Uterus (tissue), 4 donors: ENCODE results near the gene DMKN. TPM values are rescaled to one million over a fixed set of nuclear protein-coding genes. Genes with fewer than 3 reads are reported as not detected.

ENCODE experiments used
- DNase-seq, 2 donors: peaks; one replicate each; pipeline ENCODE4 v3.0.0-alpha.2; 2019 to 2020
- H3K27ac ChIP-seq, 2 donors: fragments of 200-600 bp; sonication (generic); 1 replicate in 1 of 2; 2 replicates in 1 of 2; pipeline ENCODE4 v1.5.1; 2016 to 2018
- H3K27me3 ChIP-seq, 2 donors: fragments of 200-600 bp; sonication (generic); one replicate each; pipeline ENCODE4 v1.5.1; 2018 to 2019; ENCODE audit warnings: control low read depth in 1 of 2
- H3K36me3 ChIP-seq, 2 donors: fragments of 200-600 bp; sonication (generic); one replicate each; pipeline ENCODE4 v1.5.1; 2019; ENCODE audit warnings: control low read depth in 1 of 2
- H3K4me1 ChIP-seq, 2 donors: fragments of 200-600 bp; sonication (generic); one replicate each; pipeline ENCODE4 v1.5.1; 2018 to 2019; ENCODE audit warnings: control low read depth in 1 of 2
- H3K4me3 ChIP-seq, 2 donors: fragments of 200-600 bp; sonication (generic); 1 replicate in 1 of 2; 2 replicates in 1 of 2; pipeline ENCODE4 v1.5.1; 2018 to 2019; ENCODE audit warnings: mild to moderate bottlenecking in 1 of 2
- H3K9me3 ChIP-seq, 2 donors: fragments of 200-600 bp; sonication (generic); one replicate each; pipeline ENCODE4 v1.5.1; 2019; ENCODE audit warnings: control low read depth in 1 of 2
- CTCF ChIP-seq, 4 experiments: fragments of 200-600 bp in 2 of 4; fragments of 450-650 bp in 2 of 4; sonication (generic) in 2 of 4; IDR thresholded peaks; one replicate each; pipeline ENCODE4 v1.5.1; 2016 to 2019; ENCODE audit warnings: antibody characterized with exemption in 4 of 4, mild to moderate bottlenecking in 2 of 4, moderate library complexity in 1 of 4
- POLR2A ChIP-seq, 2 donors: fragments of 450-650 bp; IDR thresholded peaks; one replicate each; pipeline ENCODE4 v1.6.1; 2016; ENCODE audit warnings: antibody characterized with exemption in 2 of 2, mild to moderate bottlenecking in 1 of 2, moderate library complexity in 1 of 2
- intact Hi-C: fragments of 100-400 bp; cut with DNase I; formaldehyde crosslinking; loops from one replicate; pipeline ENCODE4 v1.15.1; 2023; ENCODE audit warnings: low total_unique reads
- total RNA-seq, 4 donors: library from RNA; depleted of rRNA in 3 of 4; stranded (reverse); fragments of >200 nt in 3 of 4; gene quantifications; one replicate each; pipeline versions ENCODE4 v1.1.0 to v1.2.4, GENCODE V29; 2014 to 2023
- donor health status: DM: yes; HTN: yes; CAD: no.

DMKN gene
- total RNA-seq, 4 donors from 2014 or later = 4.4 to 73.7 (median 39.5) TPM

GRCh38 chr19:35545001-35545854 lies 31.8 kb upstream of the DMKN start, which contains the start of gene TMEM147:
Gene TMEM147, plus strand, starts transcription at chr19:35545626. Its CDS starts 114 bp downstream, at chr19:35545740.
- intact Hi-C loops = loop anchor here (10.0 kb wide), 1 partner anchor 170 kb away; the partner anchor contains the start of gene KMT2B
- H3K4me3 ChIP-seq = peak within 1 kb of the TSS; percentile 66 to 77
- H3K27me3 ChIP-seq = no peaks in the 10 kb centered on the region
- H3K9me3 ChIP-seq = no peaks in the 10 kb centered on the region
- no peaks in the 10 kb centered on the region for H3K36me3 ChIP-seq
- TF ChIP-seq POLR2A (IDR thresholded peaks at IDR 0.05) (peak; percentile 27 to 62), CTCF (IDR thresholded peaks at IDR 0.05) (peak in 1 of 4 experiments; percentile 37)
- peak within 1 kb of the TSS; percentile 62 to 82 for H3K27ac ChIP-seq
- peak; percentile 91 to 93 for DNase-seq
- H3K4me1 ChIP-seq = peaks cover 0 to 15% of the 10 kb centered on the region in 2 donors

- no peaks in the 10 kb centered on the region for H3K36me3 ChIP-seq
- intact Hi-C loops = loop anchor here (10.0 kb wide), 1 partner anchor 171 kb away; the partner anchor contains the start of gene KMT2B
- no peak for DNase-seq
- peaks cover 0 to 15% of the 10 kb centered on the region in 2 donors for H3K4me1 ChIP-seq
- H3K27ac ChIP-seq = peak overlapping the region; percentile 62 to 82
- H3K27me3 ChIP-seq = no peaks in the 10 kb centered on the region
- H3K4me3 ChIP-seq = peak overlapping the region; percentile 66 to 77
- no peaks in the 10 kb centered on the region for H3K9me3 ChIP-seq
- TF ChIP-seq CTCF (IDR thresholded peaks at IDR 0.05) = no peak
- no peak for TF ChIP-seq POLR2A (IDR thresholded peaks at IDR 0.05)
These were observed 30.8 kb upstream of the DMKN start for GRCh38 chr19:35544110-35544802.

- Histone ChIP-seq H3K36me3 (no peaks in the 10 kb centered on the region), H3K9me3 (no peaks in the 10 kb centered on the region), H3K27ac (no peak overlapping the region), H3K27me3 (no peaks in the 10 kb centered on the region), H3K4me1 (peaks cover 0 to 15% of the 10 kb centered on the region in 2 donors), H3K4me3 (no peak overlapping the region)
- intact Hi-C loops = loop anchor here (10.0 kb wide), 1 partner anchor 171 kb away; the partner anchor contains the start of gene KMT2B
- no peak for TF ChIP-seq CTCF (IDR thresholded peaks at IDR 0.05)
- TF ChIP-seq POLR2A (IDR thresholded peaks at IDR 0.05) = no peak
- DNase-seq = no peak
These were observed 30.0 kb upstream of the DMKN start for GRCh38 chr19:35543280-35544109.

DNA sequence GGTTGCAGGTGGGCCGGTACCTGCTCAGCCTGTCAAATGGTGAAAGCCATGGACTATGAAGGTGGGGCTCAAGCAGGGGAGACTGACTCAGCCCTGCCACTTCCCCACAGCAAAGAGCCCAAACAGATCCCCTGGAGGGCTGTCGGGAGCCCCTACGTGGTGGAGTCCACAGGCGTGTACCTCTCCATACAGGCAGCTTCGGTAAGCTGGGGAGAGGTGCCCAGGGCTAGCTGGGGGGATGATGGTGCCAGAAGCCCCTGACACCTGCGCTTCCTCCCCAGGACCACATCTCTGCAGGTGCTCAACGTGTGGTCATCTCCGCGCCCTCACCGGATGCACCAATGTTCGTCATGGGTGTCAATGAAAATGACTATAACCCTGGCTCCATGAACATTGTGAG lies 28.8 kb upstream of the DMKN start:
- no peak for DNase-seq
- Histone ChIP-seq H3K36me3 (no peaks in the 10 kb centered on the region), H3K27me3 (no peaks in the 10 kb centered on the region), H3K4me1 (peaks cover 0 to 15% of the 10 kb centered on the region in 2 donors), H3K27ac (no peak overlapping the region), H3K4me3 (no peak overlapping the region), H3K9me3 (no peaks in the 10 kb centered on the region)
- intact Hi-C loops = loop anchor here (10.0 kb wide), 1 partner anchor 173 kb away; the partner anchor contains the start of gene KMT2B
- no peak for TF ChIP-seq CTCF (IDR thresholded peaks at IDR 0.05)
- TF ChIP-seq POLR2A (IDR thresholded peaks at IDR 0.05) = no peak
